Measurements from ENCODE around the gene AMACR.
"Not testable (repeated sequence)": the region's sequence is repeated elsewhere in the genome, so short reads cannot be mapped to it uniquely, and the experiment has no call there.

Gene AMACR

DNA sequence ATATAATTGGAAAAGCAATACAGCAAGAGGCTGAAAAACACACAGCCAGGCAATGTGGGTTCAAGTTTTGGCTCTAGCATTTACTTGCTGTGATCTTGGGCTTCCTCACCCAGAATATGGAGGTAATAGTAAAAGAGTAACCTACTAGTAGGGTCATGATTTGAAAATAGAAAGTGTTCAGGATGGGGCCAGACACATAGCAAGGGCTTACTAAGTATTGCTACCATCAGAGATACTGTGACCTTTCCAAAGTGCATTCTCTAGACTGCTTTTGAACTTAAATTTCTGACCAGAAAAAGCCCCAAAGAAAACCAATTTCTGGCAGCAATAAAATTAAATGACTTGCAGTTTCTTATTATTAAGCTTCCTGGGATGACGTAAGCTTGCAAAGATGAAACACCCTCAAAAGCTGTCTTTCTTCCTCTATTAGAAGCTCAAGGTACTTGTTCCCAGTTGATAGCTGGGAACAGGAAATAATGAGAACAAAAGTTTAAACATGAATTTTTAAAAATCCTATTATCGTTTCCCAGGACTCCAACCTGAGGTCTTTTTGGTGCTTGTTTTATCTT lies 43.6 kb downstream of the AMACR start:
- DNase-seq, result no peak

GRCh38 chr5:33958176-33958575 lies 49.7 kb downstream of the AMACR start:
- DNase-seq, result no peak

- no peak for DNase-seq
Measured at GRCh38 chr5:33957577-33958150, 50.2 kb downstream of the AMACR start.

DNA sequence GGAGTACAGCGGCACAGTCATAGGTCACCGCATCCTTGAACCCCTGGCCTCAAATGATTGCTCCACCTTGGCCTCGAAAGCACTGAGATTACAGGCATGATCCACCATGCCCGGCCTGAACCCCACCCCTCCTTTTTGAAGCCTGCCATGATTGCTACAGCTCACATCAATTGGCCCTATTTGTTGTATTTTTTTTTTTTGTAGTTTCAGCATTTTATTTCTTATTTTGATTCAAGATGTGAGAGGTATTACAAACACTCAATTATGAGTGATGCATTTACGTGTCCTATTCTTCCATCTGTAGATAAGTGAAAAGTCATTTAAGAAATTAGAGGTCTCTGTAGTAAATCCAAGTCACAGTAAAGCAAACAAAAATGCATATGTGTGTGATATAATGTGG lies 55.7 kb downstream of the AMACR start:
- DNase-seq, result not testable (repeated sequence)

DNA sequence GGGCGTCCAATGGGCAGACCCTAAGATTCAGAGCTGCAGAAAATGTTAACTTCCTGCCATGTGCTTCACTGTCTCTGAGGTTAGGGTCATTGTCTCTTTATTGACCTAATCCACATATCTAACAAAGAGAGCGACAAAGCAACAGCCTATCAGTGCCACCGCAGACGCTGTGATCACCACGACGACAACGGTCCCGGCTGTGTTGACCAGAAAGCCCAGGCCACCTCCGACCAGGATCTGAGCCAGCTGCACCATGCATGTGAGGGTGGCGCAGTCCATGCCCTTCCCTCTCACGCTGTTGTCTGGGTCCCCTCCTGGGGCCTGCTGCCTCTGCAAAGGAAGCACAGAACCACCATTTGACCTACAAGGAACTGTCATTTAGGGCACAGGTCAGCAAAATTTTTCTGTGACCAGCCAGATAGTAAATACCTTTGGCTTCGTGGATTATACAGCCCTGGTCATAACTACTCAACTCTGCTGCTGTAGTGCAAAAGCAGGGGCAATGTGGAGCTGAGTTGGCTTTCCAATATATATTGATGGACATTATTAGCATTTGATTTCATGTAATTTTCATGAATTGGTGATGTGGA lies 63.2 kb downstream of the AMACR start:
- no peak for DNase-seq

DNA sequence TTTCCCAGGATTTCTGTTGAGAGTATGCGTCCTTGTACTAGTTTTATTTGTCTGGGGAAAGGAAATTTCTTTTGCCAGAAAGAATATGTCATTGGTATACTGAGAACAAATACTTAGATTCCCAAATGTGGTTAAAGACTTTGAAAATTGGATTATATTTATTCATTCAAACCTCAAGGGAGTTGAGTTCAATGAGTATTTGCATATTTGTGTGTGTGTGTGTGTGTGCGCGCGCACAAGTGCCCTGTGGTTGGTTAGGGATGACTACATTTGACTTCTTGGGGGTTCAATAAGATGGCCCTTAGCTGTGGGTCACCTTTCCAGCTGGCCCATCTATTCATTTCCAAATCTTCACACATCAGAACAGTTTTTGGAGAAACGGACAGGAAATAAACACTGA lies 66.8 kb downstream of the AMACR start:
- no peak for DNase-seq

DNA sequence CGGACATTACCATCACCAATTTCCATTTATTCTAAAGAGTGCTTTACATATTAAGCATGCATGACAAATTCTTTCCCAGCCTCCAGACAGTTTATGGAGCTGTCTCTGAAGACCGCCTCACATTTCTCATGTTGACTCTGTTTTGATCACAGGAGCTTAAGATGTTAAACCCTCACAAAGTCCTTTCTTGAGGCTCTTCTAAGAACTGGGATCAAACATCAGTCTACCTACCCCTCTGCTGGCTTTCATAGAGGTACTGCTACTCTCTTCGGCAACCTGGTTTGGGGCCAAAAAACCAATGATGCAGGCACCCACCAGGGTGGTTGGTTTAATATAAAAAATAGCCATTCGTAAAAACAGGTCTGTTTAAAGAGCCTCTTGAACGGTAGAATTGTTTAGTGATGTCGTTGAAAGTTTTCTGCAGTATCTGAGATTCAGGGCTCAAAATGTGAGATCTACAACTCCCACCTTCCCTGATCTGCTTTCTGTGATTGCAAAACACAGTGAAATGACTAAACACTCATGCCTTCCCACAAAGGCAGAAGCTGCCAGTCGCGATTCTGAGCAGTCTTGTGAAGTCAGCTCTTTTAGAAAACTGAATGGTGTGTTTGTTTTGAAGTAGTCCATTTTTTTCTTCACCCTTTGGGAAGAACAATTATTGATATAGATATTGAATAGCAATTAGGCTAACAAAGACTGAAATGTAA lies 68.1 kb downstream of the AMACR start:
- no peak for DNase-seq

DNA sequence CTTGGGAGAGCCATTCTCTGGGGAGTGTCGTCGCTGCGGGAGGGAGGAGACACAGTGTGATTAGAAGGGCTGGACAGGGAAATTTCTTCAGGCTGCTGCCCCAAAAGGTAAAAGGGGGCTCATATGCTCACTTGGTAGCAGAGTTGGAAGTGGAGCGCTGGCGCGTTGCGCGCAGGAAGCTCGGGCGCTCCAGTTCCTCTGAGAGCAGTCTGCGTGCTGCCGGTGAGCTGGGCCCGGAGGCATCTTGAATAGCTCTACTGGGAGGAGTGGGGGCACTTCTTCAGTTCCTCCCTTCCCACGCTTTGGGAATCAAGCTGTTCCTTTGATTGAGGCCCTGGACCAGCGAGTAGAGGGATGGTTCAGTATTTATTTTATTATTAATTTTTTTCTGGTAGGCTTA lies 69.0 kb downstream of the AMACR start:
- peak; percentile 44 for DNase-seq

DNA sequence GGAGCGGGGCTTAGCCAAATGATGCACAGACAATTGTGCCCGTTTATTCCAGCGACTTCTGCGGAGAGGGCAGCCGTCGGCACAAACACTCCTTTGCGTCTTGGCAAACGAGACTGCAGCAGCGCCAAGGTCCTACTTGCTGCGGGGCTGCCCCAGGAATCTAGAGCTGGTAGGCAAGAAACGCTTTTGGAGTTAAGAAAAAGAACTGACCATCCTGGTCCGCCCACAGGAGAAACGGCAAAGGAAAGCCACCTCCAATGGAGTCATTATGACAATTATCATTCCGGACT lies 69.4 kb downstream of the AMACR start:
- no peak for DNase-seq

DNA sequence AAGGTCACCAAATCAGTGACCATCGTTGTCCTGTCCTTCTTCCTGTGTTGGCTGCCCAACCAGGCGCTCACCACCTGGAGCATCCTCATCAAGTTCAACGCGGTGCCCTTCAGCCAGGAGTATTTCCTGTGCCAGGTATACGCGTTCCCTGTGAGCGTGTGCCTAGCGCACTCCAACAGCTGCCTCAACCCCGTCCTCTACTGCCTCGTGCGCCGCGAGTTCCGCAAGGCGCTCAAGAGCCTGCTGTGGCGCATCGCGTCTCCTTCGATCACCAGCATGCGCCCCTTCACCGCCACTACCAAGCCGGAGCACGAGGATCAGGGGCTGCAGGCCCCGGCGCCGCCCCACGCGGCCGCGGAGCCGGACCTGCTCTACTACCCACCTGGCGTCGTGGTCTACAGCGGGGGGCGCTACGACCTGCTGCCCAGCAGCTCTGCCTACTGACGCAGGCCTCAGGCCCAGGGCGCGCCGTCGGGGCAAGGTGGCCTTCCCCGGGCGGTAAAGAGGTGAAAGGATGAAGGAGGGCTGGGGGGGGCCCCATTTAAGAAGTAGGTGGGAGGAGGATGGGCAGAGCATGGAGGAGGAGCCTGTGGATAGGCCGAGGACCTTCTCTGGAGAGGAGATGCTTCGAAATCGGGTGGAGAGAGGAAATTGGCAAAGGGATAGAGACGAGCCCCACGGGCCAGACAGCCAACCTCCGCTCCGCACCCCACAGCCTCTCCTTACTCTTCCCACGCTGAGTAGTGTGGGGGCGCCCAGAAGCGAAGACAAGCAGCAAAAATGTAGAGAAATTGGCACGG lies 69.9 kb downstream of the AMACR start:
- DNase-seq, result no peak

DNA sequence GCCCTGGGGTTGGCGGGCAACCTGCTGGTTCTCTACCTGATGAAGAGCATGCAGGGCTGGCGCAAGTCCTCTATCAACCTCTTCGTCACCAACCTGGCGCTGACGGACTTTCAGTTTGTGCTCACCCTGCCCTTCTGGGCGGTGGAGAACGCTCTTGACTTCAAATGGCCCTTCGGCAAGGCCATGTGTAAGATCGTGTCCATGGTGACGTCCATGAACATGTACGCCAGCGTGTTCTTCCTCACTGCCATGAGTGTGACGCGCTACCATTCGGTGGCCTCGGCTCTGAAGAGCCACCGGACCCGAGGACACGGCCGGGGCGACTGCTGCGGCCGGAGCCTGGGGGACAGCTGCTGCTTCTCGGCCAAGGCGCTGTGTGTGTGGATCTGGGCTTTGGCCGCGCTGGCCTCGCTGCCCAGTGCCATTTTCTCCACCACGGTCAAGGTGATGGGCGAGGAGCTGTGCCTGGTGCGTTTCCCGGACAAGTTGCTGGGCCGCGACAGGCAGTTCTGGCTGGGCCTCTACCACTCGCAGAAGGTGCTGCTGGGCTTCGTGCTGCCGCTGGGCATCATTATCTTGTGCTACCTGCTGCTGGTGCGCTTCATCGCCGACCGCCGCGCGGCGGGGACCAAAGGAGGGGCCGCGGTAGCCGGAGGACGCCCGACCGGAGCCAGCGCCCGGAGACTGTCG lies 70.7 kb downstream of the AMACR start:
- DNase-seq, result no peak

DNA sequence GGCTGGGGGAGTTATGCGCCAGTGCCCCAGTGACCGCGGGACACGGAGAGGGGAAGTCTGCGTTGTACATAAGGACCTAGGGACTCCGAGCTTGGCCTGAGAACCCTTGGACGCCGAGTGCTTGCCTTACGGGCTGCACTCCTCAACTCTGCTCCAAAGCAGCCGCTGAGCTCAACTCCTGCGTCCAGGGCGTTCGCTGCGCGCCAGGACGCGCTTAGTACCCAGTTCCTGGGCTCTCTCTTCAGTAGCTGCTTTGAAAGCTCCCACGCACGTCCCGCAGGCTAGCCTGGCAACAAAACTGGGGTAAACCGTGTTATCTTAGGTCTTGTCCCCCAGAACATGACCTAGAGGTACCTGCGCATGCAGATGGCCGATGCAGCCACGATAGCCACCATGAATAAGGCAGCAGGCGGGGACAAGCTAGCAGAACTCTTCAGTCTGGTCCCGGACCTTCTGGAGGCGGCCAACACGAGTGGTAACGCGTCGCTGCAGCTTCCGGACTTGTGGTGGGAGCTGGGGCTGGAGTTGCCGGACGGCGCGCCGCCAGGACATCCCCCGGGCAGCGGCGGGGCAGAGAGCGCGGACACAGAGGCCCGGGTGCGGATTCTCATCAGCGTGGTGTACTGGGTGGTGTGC lies 71.4 kb downstream of the AMACR start, which contains the start of gene RXFP3:
Gene RXFP3, plus strand, starts transcription at position 6 of the 636 bp plus-strand sequence. Its CDS starts 355 bp downstream, at position 361.
- peak; percentile 49 for DNase-seq
